NCI-H748 treated with DMSO at 0.1 percent for 48 hours (cell line): Measurements from ENCODE around the gene IMPG2.

Source experiments
- DNase-seq: peaks from one replicate; lab custom pipeline; 2025; lab: John Stamatoyannopoulos, UW

Gene IMPG2

DNA sequence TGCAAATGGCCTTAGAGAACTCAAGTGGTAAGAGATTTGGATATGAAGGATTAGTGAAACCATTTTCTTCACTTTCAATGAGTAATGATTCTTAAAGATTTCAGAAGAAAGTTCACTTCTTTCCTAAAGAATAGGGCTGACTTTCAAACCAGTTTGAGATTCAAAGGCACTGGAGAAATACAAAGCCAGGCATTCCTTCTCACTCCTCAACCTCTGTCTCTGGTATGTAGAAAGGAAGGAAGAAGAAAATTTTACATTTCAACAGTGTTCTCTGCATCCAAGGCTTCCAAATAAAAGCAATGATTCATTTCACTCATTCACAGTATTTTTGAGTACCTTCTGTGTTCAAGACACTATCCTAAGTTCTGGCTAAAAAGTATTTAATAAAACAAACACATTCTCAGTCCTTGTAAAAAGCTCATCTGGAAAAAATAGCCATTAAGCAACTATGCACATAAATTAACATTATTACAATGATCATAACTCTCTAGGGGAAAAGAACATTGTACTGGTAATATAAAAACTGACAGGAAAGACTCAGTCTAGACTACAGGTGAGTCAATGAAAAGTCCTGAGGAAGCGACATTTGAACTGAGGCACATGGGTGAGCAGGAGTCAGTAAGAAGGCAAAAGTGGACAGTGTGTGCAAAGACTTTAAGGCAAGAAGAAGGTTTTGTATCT, 79.5 kb downstream of the IMPG2 start:
- no peak for DNase-seq

DNA sequence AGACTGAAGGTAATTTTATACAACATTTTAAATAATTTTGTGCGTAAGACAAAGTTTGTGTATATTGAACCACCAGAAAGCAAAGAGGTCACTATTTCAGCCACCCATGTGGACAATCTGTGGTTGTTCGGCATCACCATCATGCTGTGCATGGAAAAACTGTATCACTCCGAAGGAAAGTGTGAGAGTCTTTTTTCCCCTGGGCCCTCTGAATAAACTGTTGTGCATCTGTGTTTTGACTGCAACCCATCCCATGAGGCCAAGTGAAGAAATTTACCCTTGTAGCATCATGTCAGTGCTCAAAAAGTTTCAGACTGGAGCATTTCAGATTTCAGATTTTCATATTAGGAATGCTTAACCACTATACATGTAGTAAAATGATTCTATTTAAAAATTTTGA, 85.3 kb downstream of the IMPG2 start:
- DNase-seq = no peak

GRCh38 chr3:101230618-101231017, 89.8 kb downstream of the IMPG2 start:
- no peak for DNase-seq

DNA sequence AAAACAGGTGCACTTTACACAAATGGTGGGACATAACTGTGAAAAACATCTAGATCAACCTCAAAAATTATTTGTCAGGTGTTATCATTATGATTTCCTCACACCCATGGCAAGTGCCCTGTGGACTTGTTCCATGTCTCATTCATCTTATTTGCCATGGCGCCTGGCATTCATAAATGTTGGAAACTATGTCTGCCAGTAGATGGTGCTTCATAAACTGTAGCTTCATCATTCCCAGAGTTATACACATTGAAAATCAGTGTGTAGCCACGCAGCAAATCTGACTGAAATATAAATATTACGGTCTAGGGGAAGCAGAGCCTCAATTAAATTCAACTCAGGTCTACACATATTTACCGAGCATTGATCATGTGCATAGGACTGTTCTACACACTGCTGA, 90.7 kb downstream of the IMPG2 start:
- no peak for DNase-seq

DNA sequence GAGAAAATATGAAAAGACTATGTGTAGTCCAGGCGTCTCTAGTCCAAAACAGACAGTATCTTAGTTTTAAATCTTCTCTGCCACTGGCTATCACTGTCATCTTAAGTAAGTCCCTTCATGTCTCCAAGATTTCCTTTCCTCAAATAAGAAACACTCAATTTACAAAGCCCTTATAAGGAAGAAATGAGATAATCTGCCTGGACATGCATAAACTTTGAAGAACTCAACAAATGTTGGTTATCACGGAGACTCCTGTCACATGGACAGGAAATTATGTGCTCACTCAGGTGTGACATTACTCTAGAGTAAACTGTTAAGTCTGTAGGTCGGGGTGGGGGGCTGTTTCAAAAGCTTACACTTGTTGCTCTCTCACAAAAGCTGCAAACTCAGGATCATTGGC, 91.9 kb downstream of the IMPG2 start:
- DNase-seq = no peak

GRCh38 chr3:101224739-101225138, 95.6 kb downstream of the IMPG2 start:
- DNase-seq = no peak

DNA sequence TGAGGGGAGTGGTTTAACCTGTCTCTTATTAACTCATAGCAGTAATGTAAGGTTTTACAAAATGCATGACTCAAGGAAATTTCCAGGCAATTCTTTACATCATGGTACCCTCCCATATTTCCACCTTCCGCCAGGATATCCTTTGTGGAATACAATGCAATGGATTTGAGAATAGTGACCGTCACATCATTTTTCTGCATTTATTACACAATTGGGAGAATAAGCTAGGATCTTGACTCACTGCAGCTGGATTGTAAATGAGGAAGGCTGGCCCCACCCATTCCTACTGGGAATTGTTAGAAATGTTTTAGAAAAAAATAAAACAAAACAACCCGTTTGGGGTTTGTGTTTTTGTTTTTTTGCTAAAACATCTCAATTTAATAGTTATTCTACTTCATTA, 97.4 kb downstream of the IMPG2 start:
- DNase-seq = no peak

DNA sequence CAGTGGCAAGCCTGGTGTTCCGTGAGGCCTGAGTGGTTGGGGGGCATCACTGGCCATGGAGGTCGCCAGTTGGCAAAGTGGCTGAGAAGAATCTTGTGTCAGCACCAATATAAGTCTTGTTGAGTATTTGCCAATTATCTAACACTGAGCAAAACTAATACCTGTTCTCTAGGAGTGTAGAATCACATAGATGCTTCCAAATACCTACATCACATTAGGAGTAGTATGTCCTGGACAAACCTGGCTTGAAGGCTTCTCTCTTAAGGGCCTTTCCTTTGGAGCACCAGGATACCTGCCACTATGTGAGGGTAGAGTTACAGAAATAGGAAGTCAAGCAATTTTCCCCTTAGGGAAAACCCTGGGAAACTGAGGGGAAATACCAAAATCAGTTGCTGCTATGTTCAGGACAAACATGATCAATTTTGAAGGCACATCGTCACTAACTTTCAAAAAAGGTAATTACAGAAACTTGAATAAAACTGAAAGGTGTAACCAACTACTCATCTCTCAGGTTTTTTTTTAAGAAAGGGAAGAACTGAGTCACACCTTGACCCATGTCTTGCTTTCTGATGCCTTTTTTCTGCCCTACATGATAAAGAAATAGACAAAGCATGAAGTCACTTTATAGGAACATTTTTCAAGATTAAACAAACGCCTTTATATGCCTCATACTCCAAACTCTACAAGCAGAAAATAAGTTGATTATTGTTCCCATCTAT, 100.4 kb downstream of the IMPG2 start:
- DNase-seq = no peak

- DNase-seq = no peak
Measured at GRCh38 chr3:101217472-101218245, 102.7 kb downstream of the IMPG2 start.

DNA sequence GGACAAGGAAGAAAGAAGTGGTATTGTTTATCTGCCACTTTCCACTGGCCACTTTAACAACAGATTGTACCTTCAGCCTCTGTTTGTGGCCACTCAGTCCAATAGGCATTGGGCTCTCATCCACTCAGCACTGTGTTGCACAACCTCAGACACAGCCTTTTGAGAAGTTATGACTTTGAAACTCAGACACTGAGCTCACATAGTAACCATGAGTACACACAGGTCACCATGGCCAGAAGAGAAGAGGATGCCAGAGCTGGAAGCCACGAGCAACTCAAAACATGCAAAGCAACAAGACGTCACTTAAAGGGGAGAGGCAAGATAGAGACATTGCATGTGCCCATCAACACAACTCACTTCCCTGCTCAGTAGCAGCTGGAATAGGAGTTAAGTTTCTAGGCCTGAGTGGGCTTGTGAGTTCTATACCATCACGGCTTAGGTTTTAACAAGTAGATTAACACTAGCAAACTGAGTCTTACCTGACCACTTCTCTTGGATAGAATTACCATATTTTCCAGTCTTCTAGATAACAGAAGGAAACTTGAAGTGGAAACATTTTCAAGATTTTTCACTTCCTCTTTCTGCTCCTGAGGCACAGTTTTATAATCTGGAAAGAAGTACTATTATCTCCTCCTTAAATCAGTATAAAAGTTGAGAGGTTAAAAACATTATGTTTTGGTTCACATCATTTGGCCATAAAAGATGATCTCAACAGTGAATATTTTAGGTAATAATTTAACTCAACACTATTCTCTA, 103.5 kb downstream of the IMPG2 start:
- no peak for DNase-seq

- DNase-seq = no peak
Measured at GRCh38 chr3:101212730-101213129, 107.6 kb downstream of the IMPG2 start.

- no peak for DNase-seq
Measured at GRCh38 chr3:101204246-101204645, 116.1 kb downstream of the IMPG2 start.

- DNase-seq = no peak
Measured at GRCh38 chr3:101203411-101203810, 117.0 kb downstream of the IMPG2 start.

DNA sequence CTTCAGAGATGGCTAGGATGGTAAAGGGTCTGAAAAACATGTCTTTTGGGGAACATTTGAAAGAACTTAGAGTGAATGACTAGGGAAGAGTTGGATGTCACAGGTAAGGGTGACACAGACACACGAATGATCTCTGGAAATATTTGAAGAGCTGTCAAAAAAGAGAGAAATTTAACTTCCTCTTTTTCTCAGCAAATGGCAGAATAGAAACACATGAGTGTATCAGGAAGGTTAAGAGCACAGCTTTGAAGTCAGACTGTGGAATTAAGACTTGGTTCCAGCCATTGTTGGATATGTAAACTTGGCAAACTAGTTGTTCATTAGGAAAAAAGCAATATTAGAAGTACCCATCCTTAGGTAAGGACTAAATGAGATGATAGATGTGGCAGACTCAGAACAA, 117.7 kb downstream of the IMPG2 start:
- no peak for DNase-seq

GRCh38 chr3:101200461-101200860, 119.9 kb downstream of the IMPG2 start:
- DNase-seq = no peak

DNA sequence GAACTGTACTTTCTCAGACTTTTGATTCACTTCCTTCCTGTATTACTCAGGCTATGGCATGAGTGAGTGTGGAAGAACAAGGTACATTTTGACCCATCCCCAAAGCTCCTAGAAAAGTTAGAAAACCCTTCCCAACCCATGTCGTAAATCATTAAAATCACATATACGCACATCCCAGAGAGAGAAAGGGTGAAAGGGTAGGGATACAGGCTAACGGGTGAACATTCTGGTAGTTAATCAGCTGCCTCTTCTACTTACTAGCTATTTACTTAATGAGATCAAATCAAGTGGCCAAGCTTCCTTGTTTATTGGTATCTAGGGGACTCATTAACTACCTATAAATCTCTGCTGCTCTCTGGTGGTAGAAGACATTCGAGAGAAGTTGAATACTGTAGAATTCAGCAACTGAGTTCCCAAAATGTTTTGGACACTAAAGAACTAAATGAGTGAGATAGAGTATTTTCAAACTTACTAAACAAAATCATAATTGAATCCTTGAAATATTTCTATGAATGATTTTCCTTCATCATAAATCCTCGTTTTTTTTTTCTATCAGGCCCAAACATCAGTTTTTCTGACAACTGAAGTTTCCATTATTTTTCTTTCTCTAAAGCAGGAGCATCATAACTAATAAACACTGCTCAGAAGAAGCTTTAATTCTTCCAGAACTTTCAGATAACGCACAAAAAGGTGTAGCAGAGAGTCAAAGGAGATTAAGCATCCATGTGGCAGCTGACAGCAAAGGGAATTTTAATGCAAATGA, 124.2 kb downstream of the IMPG2 start:
- peak; percentile 26 for DNase-seq

- no peak for DNase-seq
Measured at GRCh38 chr3:101194392-101194791, 126.0 kb downstream of the IMPG2 start.

DNA sequence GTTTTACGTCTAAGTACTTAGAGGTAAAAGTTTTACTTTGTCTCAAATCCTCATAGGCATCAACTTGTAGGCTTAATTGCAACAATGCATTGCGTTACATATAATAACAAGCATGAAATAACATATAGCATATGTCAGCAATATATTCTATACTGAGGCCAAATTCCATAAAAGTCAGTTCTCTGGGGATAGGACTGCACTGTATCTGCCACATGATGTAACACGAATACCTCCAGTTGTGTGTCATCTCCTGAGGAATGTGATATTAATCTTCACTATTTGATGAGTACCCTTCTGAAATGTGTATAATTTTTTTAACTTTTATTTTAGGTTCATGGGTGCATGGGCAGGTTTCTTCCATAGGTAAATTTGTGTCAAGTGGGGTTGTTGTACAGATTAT, 126.4 kb downstream of the IMPG2 start:
- no peak for DNase-seq

GRCh38 chr3:101189796-101190195, 130.6 kb downstream of the IMPG2 start:
- DNase-seq = no peak

GRCh38 chr3:101189176-101189575, 131.2 kb downstream of the IMPG2 start:
- DNase-seq = no peak

GRCh38 chr3:101185341-101185740, 135.0 kb downstream of the IMPG2 start:
- DNase-seq = no peak

GRCh38 chr3:101184111-101184510, 136.3 kb downstream of the IMPG2 start:
- DNase-seq = no peak
